ENCODE measurements around the gene ERVFRD-1.

DNA sequence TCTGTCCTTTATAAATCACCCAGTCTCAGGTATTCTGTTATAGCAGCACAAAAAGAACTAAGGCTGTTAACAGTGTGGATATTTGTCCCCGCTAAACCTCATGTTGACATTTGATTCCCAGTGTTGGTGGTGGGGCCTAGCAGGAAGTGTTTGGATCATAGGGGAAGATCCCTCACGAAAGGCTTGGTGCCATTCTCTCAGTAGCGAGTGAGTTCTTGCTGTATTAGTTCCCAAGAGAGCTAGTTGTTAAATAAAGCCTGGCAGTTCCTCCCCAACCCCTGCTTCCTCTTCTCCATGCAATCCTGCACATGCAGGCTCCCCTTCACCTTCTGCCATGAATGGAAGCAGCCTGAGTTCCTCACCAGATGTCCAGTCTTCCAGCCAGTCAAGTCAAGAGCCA, 29.8 kb upstream of the ERVFRD-1 start:
- TF ChIP-seq CTCF (conservative IDR thresholded peaks at IDR 0.05; ENCODE audit: low read length) (no peak), EZH2phosphoT487 (IDR thresholded peaks at IDR 0.05; ENCODE audit: borderline replicate concordance) (no peak)

Measured in Loucy (cell line).